HCT116 (cell line): ENCODE measurements around the gene PACRG. TPM values are rescaled to one million over a fixed set of nuclear protein-coding genes. Genes with fewer than 3 reads are reported as not detected.

ENCODE experiments used
- ATAC-seq: fragments of 200-7000 bp; cut with Tn5 transposase; 2 replicates; pipeline ENCODE4 v1.9.1; 2020; ENCODE audit warnings: mild to moderate bottlenecking, moderate library complexity
- BruUV-seq: library from RNA; stranded (reverse); fragments of 400-500 nt; replicated peaks from 2 replicates; lab custom pipeline; 2021; lab: Mats Ljungman, UMichigan
- CTCF ChIA-PET: fragments of 300-600 bp; sonication (Branson Sonifier 250); formaldehyde crosslinking; loops from one replicate; lab custom pipeline; 2021; ENCODE audit warnings: antibody characterized with exemption; lab: Charles Lee
- POLR2A ChIA-PET: fragments of 300-600, 350-600 bp; sonication (Branson Sonifier 250); formaldehyde crosslinking; loops from one replicate; lab custom pipeline; 2021; ENCODE audit warnings: antibody characterized with exemption; lab: Charles Lee
- RAD21 ChIA-PET, 2 experiments: fragments of 300-600 bp; sonication (Branson Sonifier 250); formaldehyde crosslinking; loops; one replicate each; lab custom pipeline; 2023; ENCODE audit warnings: low total read pairs in 2 of 2; ENCODE audit not compliant: uncharacterized antibody in 2 of 2, unreplicated experiment in 2 of 2, low non-redundant PET in 1 of 2; lab: Charles Lee
- DNase-seq: peaks from one replicate; pipeline ENCODE4 v3.0.0-alpha.2; 2010; ENCODE audit warnings: low read depth, low spot score
- H2AFZ ChIP-seq: fragments of 200-600 bp; shearing (Covaris generic), sonication (generic); 2 replicates; pipeline ENCODE4 v1.6.1; 2017; ENCODE audit warnings: low read depth, mixed run types, mixed read lengths, antibody characterized with exemption, low read length; ENCODE audit not compliant: poor library complexity, severe bottlenecking
- H3K27ac ChIP-seq: 2 replicates; pipeline ENCODE4 v1.5.1; 2012; ENCODE audit warnings: low read depth, low read length
- H3K27me3 ChIP-seq: fragments of 200-600 bp; sonication (generic); 2 replicates; pipeline ENCODE4 v1.6.1; 2016; ENCODE audit warnings: mixed run types, low read length, mixed read lengths; ENCODE audit not compliant: insufficient read depth
- H3K36me3 ChIP-seq, 2 experiments: fragments of 200-500 bp in 1 of 2; fragments of 200-600 bp in 1 of 2; sonication (Bioruptor generic) in 1 of 2; sonication (generic) in 1 of 2; 2 replicates each; pipeline versions ENCODE4 v1.5.1 to v1.6.1; 2014 to 2016; ENCODE audit warnings: low read length in 2 of 2, inconsistent platforms in 1 of 2, mixed read lengths in 1 of 2, mixed run types in 1 of 2; ENCODE audit not compliant: insufficient read depth in 2 of 2, control insufficient read depth in 1 of 2
- H3K4me1 ChIP-seq, 2 experiments: fragments of 200-600 bp in 1 of 2; sonication (generic) in 1 of 2; 2 replicates each; pipeline versions ENCODE4 v1.5.1 to v1.6.1; 2012 to 2017; ENCODE audit warnings: low read length in 2 of 2, inconsistent platforms in 1 of 2, mild to moderate bottlenecking in 1 of 2, mixed read lengths in 1 of 2, mixed run types in 1 of 2, moderate library complexity in 1 of 2; ENCODE audit not compliant: insufficient read depth in 2 of 2, control insufficient read depth in 1 of 2
- H3K4me2 ChIP-seq: fragments of 200-600 bp; sonication (generic); 2 replicates; pipeline ENCODE4 v1.6.1; 2017; ENCODE audit warnings: mixed run types, low read length, mixed read lengths
- H3K4me3 ChIP-seq, 2 experiments: fragments of 200-600 bp in 1 of 2; sonication (generic) in 1 of 2; replicated peaks in 1 of 2; 2 replicates each; pipeline ENCODE4 v1.5.1; 2011 to 2016; ENCODE audit warnings: low read length in 2 of 2, control low read depth in 1 of 2, low read depth in 1 of 2, mild to moderate bottlenecking in 1 of 2, mixed read lengths in 1 of 2, mixed run types in 1 of 2
- H3K79me2 ChIP-seq: fragments of 200-600 bp; sonication (generic); 2 replicates; pipeline ENCODE4 v1.6.1; 2017; ENCODE audit warnings: mild to moderate bottlenecking, mixed run types, low read length, moderate library complexity, mixed read lengths; ENCODE audit not compliant: insufficient read depth
- H3K9ac ChIP-seq: fragments of 200-600 bp; sonication (generic); 2 replicates; pipeline ENCODE4 v1.6.1; 2016; ENCODE audit warnings: low read length, mixed read lengths
- H3K9me2 ChIP-seq: fragments of 200-600 bp; sonication (generic), shearing (Covaris generic); 2 replicates; pipeline ENCODE4 v1.6.1; 2017; ENCODE audit warnings: mixed run types, mild to moderate bottlenecking, moderate library complexity; ENCODE audit not compliant: insufficient read depth
- H3K9me3 ChIP-seq, 2 experiments: fragments of 200-500 bp in 1 of 2; fragments of 200-600 bp in 1 of 2; sonication (Bioruptor generic) in 1 of 2; sonication (generic) in 1 of 2; 2 replicates each; pipeline ENCODE4 v1.6.1; 2014 to 2017; ENCODE audit warnings: low read length in 2 of 2, mixed read lengths in 2 of 2, inconsistent platforms in 1 of 2, low read depth in 1 of 2, mild to moderate bottlenecking in 1 of 2, mixed run types in 1 of 2, moderate library complexity in 1 of 2; ENCODE audit not compliant: control insufficient read depth in 1 of 2, insufficient read depth in 1 of 2
- H4K20me1 ChIP-seq: fragments of 200-600 bp; sonication (generic), shearing (Covaris generic); 2 replicates; pipeline ENCODE4 v1.6.1; 2017; ENCODE audit warnings: mixed run types, mild to moderate bottlenecking, moderate library complexity; ENCODE audit not compliant: insufficient read depth
- EZH2 ChIP-seq: fragments of 200-600 bp; sonication (generic); IDR thresholded peaks from 2 replicates; pipeline ENCODE4 v1.6.1; 2017; ENCODE audit warnings: antibody characterized with exemption, mixed run types
- EZH2phosphoT487 ChIP-seq: fragments of 200-600 bp; IDR thresholded peaks from 2 replicates; pipeline ENCODE4 v1.6.1; 2018; ENCODE audit warnings: antibody characterized with exemption, borderline replicate concordance
- RAD21 ChIP-seq: IDR thresholded peaks from 2 replicates; pipeline ENCODE4 v1.6.1; 2012; ENCODE audit warnings: low read depth, mild to moderate bottlenecking
- SIN3A ChIP-seq: IDR thresholded peaks from 2 replicates; pipeline ENCODE4 v1.6.1; 2012; ENCODE audit warnings: low read depth
- SRF ChIP-seq: IDR thresholded peaks from 2 replicates; pipeline ENCODE4 v1.6.1; 2012; ENCODE audit warnings: low read depth
- TCF7L2 ChIP-seq: IDR thresholded peaks from 2 replicates; pipeline ENCODE4 v1.7.0; 2011; ENCODE audit warnings: borderline replicate concordance, inconsistent platforms; ENCODE audit not compliant: insufficient read depth, insufficient read length; ENCODE audit errors: extremely low read depth
- ZFX ChIP-seq: fragments of 450-650 bp; IDR thresholded peaks from 2 replicates; pipeline ENCODE4 v1.6.1; 2017
- ZNF274 ChIP-seq: fragments of 200-500 bp; sonication (Bioruptor generic); IDR thresholded peaks from 2 replicates; pipeline ENCODE4 v1.6.1; 2014; ENCODE audit warnings: mild to moderate bottlenecking, low read depth, low read length, inconsistent platforms
- intact Hi-C: fragments of 100-400 bp; cut with micrococcal nuclease; formaldehyde crosslinking; loops from 2 replicates; pipeline ENCODE4 v1.10.0; 2022
- total RNA-seq: library from RNA; stranded (reverse); gene quantifications from one replicate; pipeline ENCODE4 v1.2.1, GENCODE V29; 2021; ENCODE audit not compliant: unreplicated experiment
- TF ChIP-seq, protein P1 (sequence below): IDR thresholded peaks from 2 replicates; pipeline ENCODE4 v1.6.1; 2011; ENCODE audit warnings: mild to moderate bottlenecking, low read length, moderate library complexity; ENCODE audit not compliant: insufficient replicate concordance; ENCODE audit errors: extremely low read depth
- TF ChIP-seq, protein P2 (sequence below): IDR thresholded peaks from 2 replicates; pipeline ENCODE4 v1.6.1; 2012
- TF ChIP-seq, protein P3 (sequence below), 3 experiments: fragments of 200-600 bp in 1 of 3; sonication (generic) in 1 of 3; IDR thresholded peaks in 2 of 3; conservative IDR thresholded peaks in 1 of 3; 2 replicates each; pipeline ENCODE4 v1.5.1; 2012 to 2017; ENCODE audit warnings: low read depth in 2 of 3, low read length in 2 of 3, antibody characterized with exemption in 1 of 3, borderline replicate concordance in 1 of 3, control low read depth in 1 of 3, mild to moderate bottlenecking in 1 of 3, mixed read lengths in 1 of 3, mixed run types in 1 of 3, moderate library complexity in 1 of 3; ENCODE audit not compliant: insufficient read depth in 1 of 3

The PACRG gene
- total RNA-seq, 1 experiment from 2014 or later: 0.71 TPM

DNA sequence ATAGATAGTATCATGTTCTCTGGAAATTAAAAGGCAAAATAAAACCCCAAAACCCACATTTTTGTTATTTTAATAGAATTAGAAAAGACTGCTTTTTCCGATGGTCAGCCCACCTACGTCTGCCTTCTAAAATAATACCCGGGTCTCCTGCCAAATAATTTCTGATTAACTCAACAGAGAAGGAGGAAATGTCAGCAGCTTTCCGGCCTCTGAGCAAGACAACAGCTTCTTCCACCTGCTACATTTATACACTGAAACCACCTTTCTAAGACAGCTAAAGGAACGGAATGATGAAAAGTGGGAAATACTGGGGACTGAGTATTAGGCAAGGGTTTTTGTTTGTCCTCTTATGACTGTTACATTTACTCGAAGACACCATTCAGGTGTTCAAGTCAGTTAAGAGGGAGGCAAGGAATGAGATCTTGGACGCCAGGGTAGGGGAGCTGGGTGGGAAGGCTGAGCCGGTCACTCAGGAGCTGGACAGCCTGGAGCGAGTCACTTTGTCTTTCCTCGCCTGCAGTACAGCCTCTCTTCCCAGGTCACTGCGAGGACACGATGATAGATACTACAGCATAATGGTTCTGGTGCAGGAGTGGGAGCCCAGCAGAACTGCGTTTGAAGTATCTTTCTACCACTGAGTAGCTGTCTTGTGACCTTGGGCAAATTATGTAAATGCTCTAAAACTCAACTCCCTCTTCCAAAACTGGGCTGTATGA lies 590.5 kb downstream of the PACRG start:
- CTCF ChIA-PET: no interaction called here
- no peaks in the 10 kb centered on the region; a peak in 1 of 4 replicates for H3K9me3 ChIP-seq
- no TSS peak for BruUV-seq
- intact Hi-C loops: no loop called here
- H3K4me2 ChIP-seq: no peak overlapping the region
- ATAC-seq (no peak), DNase-seq (no peak)
- H3K9me2 ChIP-seq: no peaks in the 10 kb centered on the region
- POLR2A ChIA-PET: no interaction called here
- no peak overlapping the region for H3K4me3 ChIP-seq
- no peaks in the 10 kb centered on the region for H3K36me3 ChIP-seq
- H3K79me2 ChIP-seq: no peaks in the 10 kb centered on the region
- no peaks in the 10 kb centered on the region for H4K20me1 ChIP-seq
- H2AFZ ChIP-seq: no peak overlapping the region
- H3K9ac ChIP-seq: no peak overlapping the region
- RAD21 ChIA-PET: no interaction called here
- no peaks in the 10 kb centered on the region for H3K4me1 ChIP-seq
- no peak overlapping the region for H3K27ac ChIP-seq
- TF ChIP-seq SRF: no peak
- TF ChIP-seq EZH2phosphoT487: no peak
- no peak for TF ChIP-seq EZH2
- no peak for TF ChIP-seq TCF7L2
- TF ChIP-seq SIN3A: no peak
- no peak for TF ChIP-seq ZNF274
- TF ChIP-seq, protein P1, sequence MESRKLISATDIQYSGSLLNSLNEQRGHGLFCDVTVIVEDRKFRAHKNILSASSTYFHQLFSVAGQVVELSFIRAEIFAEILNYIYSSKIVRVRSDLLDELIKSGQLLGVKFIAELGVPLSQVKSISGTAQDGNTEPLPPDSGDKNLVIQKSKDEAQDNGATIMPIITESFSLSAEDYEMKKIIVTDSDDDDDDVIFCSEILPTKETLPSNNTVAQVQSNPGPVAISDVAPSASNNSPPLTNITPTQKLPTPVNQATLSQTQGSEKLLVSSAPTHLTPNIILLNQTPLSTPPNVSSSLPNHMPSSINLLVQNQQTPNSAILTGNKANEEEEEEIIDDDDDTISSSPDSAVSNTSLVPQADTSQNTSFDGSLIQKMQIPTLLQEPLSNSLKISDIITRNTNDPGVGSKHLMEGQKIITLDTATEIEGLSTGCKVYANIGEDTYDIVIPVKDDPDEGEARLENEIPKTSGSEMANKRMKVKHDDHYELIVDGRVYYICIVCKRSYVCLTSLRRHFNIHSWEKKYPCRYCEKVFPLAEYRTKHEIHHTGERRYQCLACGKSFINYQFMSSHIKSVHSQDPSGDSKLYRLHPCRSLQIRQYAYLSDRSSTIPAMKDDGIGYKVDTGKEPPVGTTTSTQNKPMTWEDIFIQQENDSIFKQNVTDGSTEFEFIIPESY: no peak
- TF ChIP-seq, protein P2, sequence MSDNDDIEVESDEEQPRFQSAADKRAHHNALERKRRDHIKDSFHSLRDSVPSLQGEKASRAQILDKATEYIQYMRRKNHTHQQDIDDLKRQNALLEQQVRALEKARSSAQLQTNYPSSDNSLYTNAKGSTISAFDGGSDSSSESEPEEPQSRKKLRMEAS: no peak
- no peak for TF ChIP-seq RAD21
- TF ChIP-seq, protein P3, sequence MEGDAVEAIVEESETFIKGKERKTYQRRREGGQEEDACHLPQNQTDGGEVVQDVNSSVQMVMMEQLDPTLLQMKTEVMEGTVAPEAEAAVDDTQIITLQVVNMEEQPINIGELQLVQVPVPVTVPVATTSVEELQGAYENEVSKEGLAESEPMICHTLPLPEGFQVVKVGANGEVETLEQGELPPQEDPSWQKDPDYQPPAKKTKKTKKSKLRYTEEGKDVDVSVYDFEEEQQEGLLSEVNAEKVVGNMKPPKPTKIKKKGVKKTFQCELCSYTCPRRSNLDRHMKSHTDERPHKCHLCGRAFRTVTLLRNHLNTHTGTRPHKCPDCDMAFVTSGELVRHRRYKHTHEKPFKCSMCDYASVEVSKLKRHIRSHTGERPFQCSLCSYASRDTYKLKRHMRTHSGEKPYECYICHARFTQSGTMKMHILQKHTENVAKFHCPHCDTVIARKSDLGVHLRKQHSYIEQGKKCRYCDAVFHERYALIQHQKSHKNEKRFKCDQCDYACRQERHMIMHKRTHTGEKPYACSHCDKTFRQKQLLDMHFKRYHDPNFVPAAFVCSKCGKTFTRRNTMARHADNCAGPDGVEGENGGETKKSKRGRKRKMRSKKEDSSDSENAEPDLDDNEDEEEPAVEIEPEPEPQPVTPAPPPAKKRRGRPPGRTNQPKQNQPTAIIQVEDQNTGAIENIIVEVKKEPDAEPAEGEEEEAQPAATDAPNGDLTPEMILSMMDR (IDR thresholded peaks at IDR 0.05 in 2 of 3, conservative IDR thresholded peaks at IDR 0.05 in 1 of 3; ENCODE audit: borderline replicate concordance in 1 of 3, insufficient read depth in 1 of 3, low read depth in 2 of 3, low read length in 2 of 3): no peak
- no peak for TF ChIP-seq ZFX
- TF ChIP-seq, all 23 proteins: peak for 0
- no peaks in the 10 kb centered on the region for H3K27me3 ChIP-seq
